GM18868 (cell line): Measurements from ENCODE around the gene METTL21C.
A peak's percentile ranks its signal among the peaks of the same experiment; 100 is the strongest.

ENCODE experiments used
- ATAC-seq: cut with Tn5 transposase; IDR thresholded peaks from one replicate; pipeline ENCODE4 v1.9.1; 2021; ENCODE audit warnings: mild to moderate bottlenecking, moderate library complexity; ENCODE audit not compliant: unreplicated experiment

Gene METTL21C

GRCh38 chr13:102694937-102695336 lies at the start of gene METTL21C:
TSS of gene METTL21C (minus strand) at chr13:102695044. CDS start at chr13:102694498, 546 bp downstream.
- no peak for ATAC-seq

GRCh38 chr13:102742506-102742905 lies 47.7 kb upstream of the METTL21C start:
- ATAC-seq: no peak

- ATAC-seq: no peak
These were observed 47.3 kb upstream of the METTL21C start for GRCh38 chr13:102742101-102742500.

GRCh38 chr13:102729560-102730270 lies 34.9 kb upstream of the METTL21C start:
- ATAC-seq: no peak

GRCh38 chr13:102726430-102726829 lies 31.6 kb upstream of the METTL21C start:
- ATAC-seq: peak; percentile 57

- ATAC-seq: peak; percentile 56
These were observed 30.1 kb upstream of the METTL21C start for GRCh38 chr13:102724923-102725322.

- no peak for ATAC-seq
These were observed 27.0 kb upstream of the METTL21C start for GRCh38 chr13:102721800-102722231.

GRCh38 chr13:102718746-102719145 lies 23.9 kb upstream of the METTL21C start:
- ATAC-seq: no peak

GRCh38 chr13:102715447-102715846 lies 20.6 kb upstream of the METTL21C start:
- ATAC-seq: no peak

- ATAC-seq: no peak
These were observed 15.4 kb upstream of the METTL21C start for GRCh38 chr13:102710261-102710679.

GRCh38 chr13:102709536-102709935 lies 14.7 kb upstream of the METTL21C start:
- no peak for ATAC-seq

- ATAC-seq: no peak
These were observed 14.1 kb upstream of the METTL21C start for GRCh38 chr13:102708991-102709390.

GRCh38 chr13:102708211-102708610 lies 13.4 kb upstream of the METTL21C start:
- ATAC-seq: no peak

- no peak for ATAC-seq
These were observed 12.6 kb upstream of the METTL21C start for GRCh38 chr13:102707467-102707866.

- ATAC-seq: no peak
These were observed 9.6 kb upstream of the METTL21C start for GRCh38 chr13:102704238-102705058.

GRCh38 chr13:102703726-102704035 lies 8.8 kb upstream of the METTL21C start:
- ATAC-seq: no peak

GRCh38 chr13:102702965-102703725 lies 8.3 kb upstream of the METTL21C start:
- no peak for ATAC-seq

- no peak for ATAC-seq
These were observed 6.5 kb upstream of the METTL21C start for GRCh38 chr13:102701331-102701730.

- no peak for ATAC-seq
These were observed 5.5 kb upstream of the METTL21C start for GRCh38 chr13:102700088-102701031.

- ATAC-seq: no peak
These were observed 4.7 kb upstream of the METTL21C start for GRCh38 chr13:102699504-102699903.

GRCh38 chr13:102698649-102698980 lies 3.8 kb upstream of the METTL21C start:
- ATAC-seq: no peak
